Vein endothelial cell (primary cell): ENCODE results near the gene ZNF736. TPM values are rescaled to one million over a fixed set of nuclear protein-coding genes. Genes with fewer than 3 reads are reported as not detected.

Source experiments
- total RNA-seq: library from RNA; depleted of rRNA; stranded (reverse); fragments of >200 nt; gene quantifications from 2 replicates; pipeline ENCODE4 v1.2.3, GENCODE V29; 2012

Gene ZNF736
- total RNA-seq = 6.9 and 10.4 TPM in 2 replicates

GRCh38 chr7:64313740-64314491 lies at the start of gene ZNF736:
TSS of gene ZNF736 (plus strand) at chr7:64313961. CDS start at chr7:64314151, 190 bp downstream.

Other genes with a start within 250 kb of the ZNF736 start
- gene ZNF735, start 106.8 kb upstream of the ZNF736 start, total RNA-seq = not detected in 2 replicates
- gene ZNF679, start 85.5 kb upstream of the ZNF736 start, total RNA-seq = not detected in 2 replicates
- gene ZNF680, start 249.1 kb downstream of the ZNF736 start, total RNA-seq = 8.5 and 13.2 TPM in 2 replicates